Naive thymus-derived CD8-positive, alpha-beta T cell (primary cell): Measurements from ENCODE around the gene SLC41A1. TPM values are rescaled to one million over a fixed set of nuclear protein-coding genes. Genes with fewer than 3 reads are reported as not detected.

Experiments
- ATAC-seq, 2 donors: fragments of 150-1000 bp; cut with Tn5 transposase in 1 of 2; sonication (Bioruptor Pico), chemical (Tn5 transposase) in 1 of 2; 1 replicate in 1 of 2; 2 replicates in 1 of 2; pipeline ENCODE4 v1.10.0; 2021; ENCODE audit warnings: mild to moderate bottlenecking in 2 of 2, moderate library complexity in 2 of 2
- POLR2A ChIA-PET: fragments of 350-600 bp; sonication (Branson Sonifier 250); formaldehyde crosslinking; loops from one replicate; lab custom pipeline; 2021; ENCODE audit warnings: antibody characterized with exemption; lab: Charles Lee
- DNase-seq, 10 donors: peaks; one replicate each; pipeline versions ENCODE4 v3.0.0 to v3.0.0-alpha.2; 2020 to 2022
- H3K27ac Mint-ChIP-seq, 10 donors: one replicate each; pipeline ENCODE4 v1.8.0; 2020 to 2022; ENCODE audit warnings: mild to moderate bottlenecking in 10 of 10, mixed read lengths in 10 of 10, moderate library complexity in 4 of 10, inconsistent platforms in 1 of 10
- H3K27me3 Mint-ChIP-seq, 5 donors: one replicate each; pipeline ENCODE4 v1.8.0; 2021 to 2022; ENCODE audit warnings: mixed read lengths in 5 of 5
- H3K36me3 Mint-ChIP-seq, 3 donors: one replicate each; pipeline ENCODE4 v1.8.0; 2020 to 2022; ENCODE audit warnings: mixed read lengths in 3 of 3, mild to moderate bottlenecking in 2 of 3, inconsistent platforms in 1 of 3
- H3K4me1 Mint-ChIP-seq, 4 donors: one replicate each; pipeline ENCODE4 v1.8.0; 2021 to 2022; ENCODE audit warnings: mixed read lengths in 4 of 4
- H3K4me3 Mint-ChIP-seq, 10 donors: one replicate each; pipeline ENCODE4 v1.8.0; 2020 to 2022; ENCODE audit warnings: mild to moderate bottlenecking in 10 of 10, mixed read lengths in 10 of 10, moderate library complexity in 6 of 10, inconsistent platforms in 1 of 10
- H3K9me3 Mint-ChIP-seq, 9 donors: one replicate each; pipeline ENCODE4 v1.8.0; 2020 to 2022; ENCODE audit warnings: mixed read lengths in 9 of 9, mild to moderate bottlenecking in 3 of 9, inconsistent platforms in 1 of 9, moderate library complexity in 1 of 9
- polyA plus RNA-seq, 3 donors: library from polyadenylated mRNA; unstranded; fragments of 300-500 nt; fragmentation: Illumina TruSeq; gene quantifications; one replicate each; pipeline ENCODE4 v1.2.3, GENCODE V29; 2021
- total RNA-seq, 8 experiments: library from RNA in 2 of 8; stranded (reverse) in 2 of 8; gene quantifications; one replicate each; pipeline ENCODE4 v1.2.3 and lab custom pipeline; 2021 to 2026

SLC41A1 gene
- total and polyA plus RNA-seq, 5 experiments from 2014 or later: 9.0 to 31.0 (median 19.3) TPM

DNA sequence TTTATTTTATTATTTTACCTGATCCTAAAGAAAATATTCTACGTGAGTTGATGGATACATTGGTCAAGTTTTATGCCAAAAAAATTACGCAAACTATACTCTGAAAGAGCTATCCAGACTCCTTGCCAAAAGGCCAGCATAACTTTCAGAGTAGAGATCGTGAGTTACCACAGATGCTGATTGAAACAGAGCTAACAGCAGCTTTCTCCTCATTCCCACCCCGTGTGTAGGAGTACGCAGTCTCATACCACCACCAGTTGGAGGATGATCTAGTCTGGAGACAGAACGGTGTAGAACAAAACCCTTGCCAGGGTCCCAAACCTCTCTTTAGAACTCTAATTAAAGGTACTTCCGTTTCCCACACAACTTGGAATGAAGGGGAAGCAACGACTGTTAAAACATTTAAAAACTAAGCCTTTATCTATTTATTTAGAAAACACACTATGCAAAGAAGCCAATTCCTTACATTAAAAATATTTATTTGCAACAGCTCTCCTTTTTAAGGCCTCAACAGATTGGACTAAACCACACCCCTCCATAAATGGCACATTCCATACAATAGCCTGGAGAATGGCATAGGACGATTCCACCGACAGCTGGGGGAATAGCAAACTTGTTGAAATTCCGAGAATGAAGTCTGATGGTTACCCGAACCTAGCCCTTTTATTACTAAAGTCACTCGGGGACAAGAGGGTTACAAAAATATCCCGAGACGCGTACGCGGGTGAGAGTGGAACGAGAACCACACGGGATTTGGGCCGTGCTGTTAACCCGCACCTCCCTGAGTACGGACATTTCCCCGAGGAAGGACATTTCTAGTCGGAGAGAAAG lies 64.4 kb downstream of the SLC41A1 start:
- ATAC-seq (peak; percentile 20 to 21), DNase-seq (peak in 4 of 10 donors; percentile 18 to 66 (median 24))
- peaks cover 0 to 2% (median 0%) of the 10 kb centered on the region in 9 donors for H3K9me3 Mint-ChIP-seq
- peak overlapping the region; percentile 94 to 99 (median 97) for H3K4me3 Mint-ChIP-seq
- peaks cover 0 to 4% (median 0%) of the 10 kb centered on the region in 5 donors for H3K27me3 Mint-ChIP-seq
- peak overlapping the region; percentile 85 to 97 (median 96) for H3K27ac Mint-ChIP-seq
- H3K36me3 Mint-ChIP-seq: peaks cover 2 to 13% (median 5%) of the 10 kb centered on the region in 3 donors
- POLR2A ChIA-PET: interaction anchor here (0.5 to 4.0 kb wide), 27 partner anchors 8 to 157 kb away, joined by 3 to 84 read pairs (median 6); partner anchors contain the start of genes ELK4, RAB29 and SLC41A1
- H3K4me1 Mint-ChIP-seq: peaks cover 19 to 56% (median 47%) of the 10 kb centered on the region in 4 donors

DNA sequence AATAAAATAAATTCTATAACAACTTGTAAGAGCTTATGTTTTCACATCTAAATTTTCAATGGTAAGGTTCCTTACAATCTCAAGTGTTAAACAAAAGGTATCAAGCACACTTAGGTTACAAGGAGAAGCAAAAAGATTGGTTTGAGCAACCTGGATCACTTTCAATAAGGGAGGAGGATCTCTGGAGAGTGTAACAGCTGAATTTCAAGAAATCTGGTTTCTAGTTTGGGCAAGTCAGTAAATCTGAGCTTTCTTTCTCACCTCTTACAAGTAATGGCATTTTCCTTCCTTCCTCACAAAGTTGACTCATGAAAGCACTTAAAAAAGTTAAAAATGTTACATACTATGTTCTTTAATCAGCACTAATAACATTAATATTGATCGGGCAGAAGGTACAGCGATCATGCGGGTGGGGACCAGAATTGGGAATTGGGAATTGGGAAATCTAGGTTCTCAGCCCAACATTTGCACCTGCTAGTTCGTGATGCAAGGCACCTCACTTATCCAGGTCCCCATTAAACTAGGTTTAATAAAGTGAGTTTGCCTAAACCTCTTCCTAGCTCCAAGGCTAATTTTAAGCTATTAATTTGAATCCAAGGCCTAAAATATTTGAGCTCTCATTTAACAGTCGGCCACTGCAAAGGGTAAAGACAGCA lies 66.1 kb downstream of the SLC41A1 start:
- POLR2A ChIA-PET: interaction anchor here (1.5 kb wide), 2 partner anchors 25 to 29 kb away, joined by 7 to 9 read pairs; partner anchors contain the start of gene RAB29
- H3K36me3 Mint-ChIP-seq: peaks cover 2 to 19% (median 5%) of the 10 kb centered on the region in 3 donors
- peaks cover 0 to 4% (median 0%) of the 10 kb centered on the region in 5 donors for H3K27me3 Mint-ChIP-seq
- H3K4me1 Mint-ChIP-seq: peaks cover 22 to 67% (median 60%) of the 10 kb centered on the region in 4 donors
- no peak for ATAC-seq
- H3K9me3 Mint-ChIP-seq: peaks cover 0 to 2% (median 0%) of the 10 kb centered on the region in 9 donors
- peak overlapping the region in 9 of 10 donors; percentile 5 to 95 (median 59) for H3K4me3 Mint-ChIP-seq
- DNase-seq: no peak
- H3K27ac Mint-ChIP-seq: peak overlapping the region in 8 of 10 donors; percentile 2 to 73 (median 53)

DNA sequence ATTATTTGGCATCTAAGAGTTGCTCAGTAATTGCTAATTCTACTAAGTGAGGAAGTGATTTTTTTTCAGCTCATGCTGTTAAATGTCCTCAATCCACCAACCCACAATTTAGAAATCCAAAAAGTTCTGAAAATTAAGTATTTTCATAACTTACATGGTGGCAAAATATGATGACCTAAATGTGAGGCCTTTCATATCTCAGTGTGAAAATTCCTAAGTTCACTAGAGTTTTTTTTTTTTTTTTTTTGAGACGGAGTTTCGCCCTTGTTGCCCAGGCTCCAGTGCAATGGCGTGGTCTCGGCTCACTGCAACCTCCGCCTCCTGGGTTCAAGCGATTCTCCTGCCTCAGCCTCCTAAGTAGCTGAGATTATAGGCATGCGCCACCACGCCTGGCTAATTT lies 68.6 kb downstream of the SLC41A1 start:
- Mint-ChIP-seq H3K27me3 (no peaks in the 10 kb centered on the region), H3K9me3 (no peaks in the 10 kb centered on the region), H3K36me3 (peaks cover 0 to 26% (median 0%) of the 10 kb centered on the region in 3 donors), H3K4me3 (no peak overlapping the region), H3K27ac (peak overlapping the region in 2 of 10 donors; percentile 16 to 46), H3K4me1 (peaks cover 20 to 72% (median 63%) of the 10 kb centered on the region in 4 donors)
- ATAC-seq (no peak), DNase-seq (no peak)
- POLR2A ChIA-PET: no interaction called here

DNA sequence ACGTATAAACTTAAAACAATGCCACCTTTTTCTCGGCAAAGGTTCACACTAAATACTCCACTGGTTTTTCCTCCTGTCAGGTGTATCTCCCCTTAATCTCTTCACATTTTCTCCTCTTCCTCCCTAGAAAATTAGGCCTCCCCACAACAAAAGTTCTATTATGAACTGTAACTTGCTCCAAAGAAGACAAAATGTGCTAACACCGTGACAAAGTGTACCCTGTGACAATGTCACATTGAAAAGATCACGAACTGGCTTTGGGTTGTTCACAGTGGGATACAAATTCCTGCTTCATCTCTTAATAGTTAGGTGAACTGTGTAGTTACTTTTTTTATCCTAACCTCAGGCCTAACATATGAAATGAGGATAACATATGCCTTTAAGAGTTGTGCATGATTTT lies 69.0 kb downstream of the SLC41A1 start:
- H3K27ac Mint-ChIP-seq: peak overlapping the region in 7 of 10 donors; percentile 5 to 46 (median 17)
- H3K27me3 Mint-ChIP-seq: no peaks in the 10 kb centered on the region
- DNase-seq: no peak
- no peaks in the 10 kb centered on the region for H3K9me3 Mint-ChIP-seq
- peaks cover 0 to 30% (median 0%) of the 10 kb centered on the region in 3 donors for H3K36me3 Mint-ChIP-seq
- peaks cover 22 to 76% (median 67%) of the 10 kb centered on the region in 4 donors for H3K4me1 Mint-ChIP-seq
- ATAC-seq: no peak
- peak overlapping the region in 1 of 10 donors; percentile 62 for H3K4me3 Mint-ChIP-seq
- POLR2A ChIA-PET: no interaction called here

DNA sequence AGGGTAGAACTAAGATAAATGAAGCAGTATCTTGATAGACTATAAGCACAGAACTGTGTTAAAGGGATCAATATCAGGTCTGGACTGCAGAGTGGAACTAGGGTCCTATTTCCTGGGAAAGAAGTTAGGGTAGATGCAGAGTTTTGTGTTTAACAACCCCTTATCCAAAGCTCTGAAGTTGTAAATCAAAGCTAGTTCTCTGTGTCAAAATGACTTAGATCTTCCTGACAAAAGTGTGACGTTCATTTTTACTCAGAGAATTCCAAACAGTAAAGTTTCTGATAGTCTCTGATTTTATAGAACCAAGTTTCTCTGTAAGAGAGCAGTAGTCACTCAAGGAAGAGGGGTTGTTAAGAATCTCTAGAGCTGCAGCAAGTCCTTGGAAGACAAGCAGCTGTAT lies 71.3 kb downstream of the SLC41A1 start:
- Mint-ChIP-seq H3K27ac (peak overlapping the region in 3 of 10 donors; percentile 9 to 61 (median 22)), H3K9me3 (no peaks in the 10 kb centered on the region), H3K36me3 (peaks cover 0 to 28% (median 0%) of the 10 kb centered on the region in 3 donors), H3K27me3 (no peaks in the 10 kb centered on the region), H3K4me3 (peak overlapping the region in 2 of 10 donors; percentile 2 to 34), H3K4me1 (peaks cover 17 to 70% (median 58%) of the 10 kb centered on the region in 4 donors)
- POLR2A ChIA-PET: interaction anchor here (0.6 kb wide), 2 partner anchors 74 to 76 kb away, joined by 3 read pairs; no protein-coding TSS in a partner anchor
- ATAC-seq (no peak), DNase-seq (no peak)

DNA sequence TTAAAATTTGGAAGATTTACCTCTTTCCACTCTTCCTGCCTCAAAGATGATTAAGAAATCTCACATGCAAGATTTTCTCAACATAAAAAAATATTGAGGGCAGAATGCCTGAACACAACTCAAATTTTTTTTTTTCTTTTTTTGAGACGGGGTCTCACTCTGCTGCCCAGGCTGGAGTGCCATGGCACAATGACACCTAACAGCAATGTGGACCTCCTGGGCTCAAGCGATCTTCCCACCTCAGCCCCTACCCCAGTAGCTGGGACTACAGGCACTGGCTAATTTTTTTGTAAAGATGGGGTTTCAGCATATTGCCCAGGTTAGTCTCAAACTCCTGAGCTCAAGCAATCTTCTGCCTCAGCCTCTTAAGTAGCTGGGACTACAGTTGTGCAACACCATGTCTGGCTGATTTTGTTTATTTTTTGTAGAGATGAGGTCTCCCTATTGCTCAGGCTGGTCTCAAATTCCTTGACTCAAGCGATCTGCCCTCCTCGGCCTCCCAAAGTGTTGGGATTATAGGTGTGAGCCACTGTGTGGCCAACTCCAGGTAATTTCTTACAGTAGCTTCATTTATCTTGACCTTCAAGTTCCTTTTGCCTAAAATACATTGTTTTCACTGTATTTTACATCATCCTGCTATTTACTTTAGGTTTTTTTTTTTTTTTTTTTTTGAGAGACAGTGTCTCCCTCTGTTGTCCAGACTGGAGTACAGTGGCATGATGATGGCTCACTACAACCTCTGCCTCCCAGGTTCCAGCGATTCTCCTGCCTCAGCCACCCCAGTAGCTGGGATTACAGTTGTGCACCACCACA lies 73.4 kb downstream of the SLC41A1 start:
- H3K36me3 Mint-ChIP-seq: peaks cover 0 to 38% (median 0%) of the 10 kb centered on the region in 3 donors
- H3K27ac Mint-ChIP-seq: peak overlapping the region in 7 of 10 donors; percentile 17 to 72 (median 26)
- no peak overlapping the region for H3K4me3 Mint-ChIP-seq
- no peaks in the 10 kb centered on the region for H3K27me3 Mint-ChIP-seq
- H3K9me3 Mint-ChIP-seq: no peaks in the 10 kb centered on the region
- ATAC-seq (no peak), DNase-seq (no peak)
- peaks cover 14 to 61% (median 51%) of the 10 kb centered on the region in 4 donors for H3K4me1 Mint-ChIP-seq
- POLR2A ChIA-PET: interaction anchor here (0.7 to 1.4 kb wide), 2 partner anchors 10 to 678 kb away, joined by 5 to 9 read pairs; partner anchors contain the start of gene NUCKS1

Other genes with a start within 250 kb of the SLC41A1 start
- 100 to 1,000 TPM; 194 to 204 TPM for gene ELK4, start 181.2 kb downstream of the SLC41A1 start, total RNA-seq
- 1 to 10 TPM; 4.5 to 8.3 (median 5.8) TPM for gene ELK4, start 181.2 kb downstream of the SLC41A1 start, polyA plus RNA-seq
- under 1 TPM; 0.25 to 0.36 TPM for gene SLC45A3, start 132.7 kb downstream of the SLC41A1 start, total RNA-seq
- not detected for gene SLC45A3, start 132.7 kb downstream of the SLC41A1 start, polyA plus RNA-seq
- gene NUCKS1, start 63.0 kb downstream of the SLC41A1 start, total RNA-seq: 100 to 1,000 TPM; 110 to 115 TPM
- gene NUCKS1, start 63.0 kb downstream of the SLC41A1 start, polyA plus RNA-seq: 10 to 100 TPM; 17.3 to 26.1 (median 18.6) TPM
- 10 to 100 TPM; 50.2 to 50.3 TPM for gene RAB29, start 37.7 kb downstream of the SLC41A1 start, total RNA-seq
- 100 to 1,000 TPM in 1 of 3 donors, 10 to 100 TPM in 2; 71.3 to 113 (median 84.6) TPM for gene RAB29, start 37.7 kb downstream of the SLC41A1 start, polyA plus RNA-seq
- 1 to 10 TPM; 1.6 TPM for gene PM20D1, start 36.9 kb upstream of the SLC41A1 start, total RNA-seq
- gene PM20D1, start 36.9 kb upstream of the SLC41A1 start, polyA plus RNA-seq: 1 to 10 TPM; 1.1 to 2.9 (median 1.7) TPM
- gene SLC26A9, start 130.3 kb upstream of the SLC41A1 start, total RNA-seq: not detected
- gene SLC26A9, start 130.3 kb upstream of the SLC41A1 start, polyA plus RNA-seq: not detected
- gene RAB7B, start 190.2 kb upstream of the SLC41A1 start, total RNA-seq: not detected
- gene RAB7B, start 190.2 kb upstream of the SLC41A1 start, polyA plus RNA-seq: not detected
- not detected for gene CTSE, start 210.7 kb upstream of the SLC41A1 start, total RNA-seq
- gene CTSE, start 210.7 kb upstream of the SLC41A1 start, polyA plus RNA-seq: not detected
- under 1 TPM in 1 of 2 experiments, not detected in 1; 0.52 TPM for gene RHEX, start 240.0 kb upstream of the SLC41A1 start, total RNA-seq
- not detected for gene RHEX, start 240.0 kb upstream of the SLC41A1 start, polyA plus RNA-seq